Suppressor macrophage (primary cell): ENCODE measurements around the gene PBX1.
"Not testable (repeated sequence)": the region's sequence is repeated elsewhere in the genome, so short reads cannot be mapped to it uniquely, and the experiment has no call there.

Source experiments
- DNase-seq, 4 experiments: peaks; one replicate each; pipeline ENCODE4 v3.0.0-alpha.2; 2020 to 2022

Gene PBX1

GRCh38 chr1:164590592-164590991 lies 31.6 kb downstream of the PBX1 start:
- DNase-seq, result no peak

GRCh38 chr1:164591858-164592257 lies 32.9 kb downstream of the PBX1 start:
- no peak for DNase-seq

GRCh38 chr1:164592634-164593033 lies 33.6 kb downstream of the PBX1 start:
- DNase-seq, result no peak

- no peak for DNase-seq
Observed at GRCh38 chr1:164595212-164595611, 36.2 kb downstream of the PBX1 start.

- no peak for DNase-seq
Observed at GRCh38 chr1:164596172-164596571, 37.2 kb downstream of the PBX1 start.

GRCh38 chr1:164598719-164599118 lies 39.7 kb downstream of the PBX1 start:
- no peak for DNase-seq

GRCh38 chr1:164599272-164599671 lies 40.3 kb downstream of the PBX1 start:
- no peak for DNase-seq

GRCh38 chr1:164601399-164602100 lies 42.6 kb downstream of the PBX1 start:
- no peak for DNase-seq

- no peak for DNase-seq
Observed at GRCh38 chr1:164602101-164602422, 43.1 kb downstream of the PBX1 start.

- DNase-seq, result no peak
Observed at GRCh38 chr1:164602480-164603093, 43.6 kb downstream of the PBX1 start.

GRCh38 chr1:164603805-164604204 lies 44.8 kb downstream of the PBX1 start:
- DNase-seq, result not testable (repeated sequence)

GRCh38 chr1:164604541-164604940 lies 45.6 kb downstream of the PBX1 start:
- DNase-seq, result no peak

- DNase-seq, result no peak
Observed at GRCh38 chr1:164605254-164606091, 46.5 kb downstream of the PBX1 start.

GRCh38 chr1:164607351-164607750 lies 48.4 kb downstream of the PBX1 start:
- DNase-seq, result no peak

- no peak for DNase-seq
Observed at GRCh38 chr1:164608651-164609057, 49.7 kb downstream of the PBX1 start.

GRCh38 chr1:164609089-164609488 lies 50.1 kb downstream of the PBX1 start:
- no peak for DNase-seq

GRCh38 chr1:164610538-164611222 lies 51.7 kb downstream of the PBX1 start:
- DNase-seq, result no peak

- no peak for DNase-seq
Observed at GRCh38 chr1:164611754-164612642, 53.0 kb downstream of the PBX1 start.

- DNase-seq, result no peak
Observed at GRCh38 chr1:164613176-164613575, 54.2 kb downstream of the PBX1 start.

- no peak for DNase-seq
Observed at GRCh38 chr1:164614316-164614715, 55.3 kb downstream of the PBX1 start.

GRCh38 chr1:164617377-164618201 lies 58.6 kb downstream of the PBX1 start:
- DNase-seq, result peak in 2 of 4 experiments; percentile 9 to 12
